H9 (cell line): ENCODE measurements around the gene OPN4. TPM values are rescaled to one million over a fixed set of nuclear protein-coding genes. Genes with fewer than 3 reads are reported as not detected.

ENCODE experiments used
- DNase-seq: peaks from one replicate; pipeline ENCODE4 v3.0.0-alpha.2; 2017
- H2AFZ ChIP-seq: one replicate; pipeline ENCODE4 v1.6.1; 2013; ENCODE audit warnings: mild to moderate bottlenecking, low read length, control low read depth, moderate library complexity
- H2AK5ac ChIP-seq: 2 replicates; pipeline ENCODE4 v1.6.1; 2013; ENCODE audit warnings: low read length, control low read depth, mixed read lengths; ENCODE audit not compliant: insufficient read length
- H2BK120ac ChIP-seq: one replicate; pipeline ENCODE4 v1.6.1; 2013; ENCODE audit warnings: low read depth, mild to moderate bottlenecking, low read length, control low read depth, inconsistent platforms; ENCODE audit not compliant: poor library complexity, severe bottlenecking
- H2BK12ac ChIP-seq: 2 replicates; pipeline ENCODE4 v1.6.1; 2013; ENCODE audit warnings: low read length, control low read depth, mixed read lengths, low read depth; ENCODE audit not compliant: insufficient read length
- H2BK15ac ChIP-seq: 2 replicates; pipeline ENCODE4 v1.6.1; 2013; ENCODE audit warnings: low read depth, low read length, control low read depth
- H2BK20ac ChIP-seq: one replicate; pipeline ENCODE4 v1.6.1; 2013; ENCODE audit warnings: low read depth, mild to moderate bottlenecking, low read length, control low read depth, inconsistent platforms; ENCODE audit not compliant: poor library complexity, severe bottlenecking
- H2BK5ac ChIP-seq: 2 replicates; pipeline ENCODE4 v1.6.1; 2013; ENCODE audit warnings: low read length, control low read depth, mixed read lengths; ENCODE audit not compliant: insufficient read length
- H3K14ac ChIP-seq: 2 replicates; pipeline ENCODE4 v1.6.1; 2013; ENCODE audit warnings: low read length, control low read depth; ENCODE audit not compliant: insufficient read depth
- H3K18ac ChIP-seq: 2 replicates; pipeline ENCODE4 v1.6.1; 2013; ENCODE audit warnings: low read depth, mild to moderate bottlenecking, mixed read lengths, low read length, control low read depth; ENCODE audit not compliant: insufficient read length
- H3K23ac ChIP-seq: 2 replicates; pipeline ENCODE4 v1.6.1; 2013; ENCODE audit warnings: low read length, control low read depth, mixed read lengths, low read depth; ENCODE audit not compliant: insufficient read length
- H3K23me2 ChIP-seq: 2 replicates; pipeline ENCODE4 v1.6.1; 2013; ENCODE audit warnings: low read depth, mild to moderate bottlenecking, mixed read lengths, low read length, control low read depth; ENCODE audit not compliant: insufficient read length, poor library complexity, severe bottlenecking
- H3K27ac ChIP-seq: 2 replicates; pipeline ENCODE4 v1.5.1; 2013; ENCODE audit warnings: low read length, control low read depth, mixed read lengths, low read depth; ENCODE audit not compliant: insufficient read length
- H3K27me3 ChIP-seq: 2 replicates; pipeline ENCODE4 v1.6.1; 2013; ENCODE audit warnings: low read length, control low read depth, inconsistent platforms; ENCODE audit not compliant: insufficient read depth
- H3K4ac ChIP-seq: 2 replicates; pipeline ENCODE4 v1.6.1; 2013; ENCODE audit warnings: low read depth, mild to moderate bottlenecking, control low read depth, inconsistent platforms, low read length, moderate library complexity
- H3K4me1 ChIP-seq: 2 replicates; pipeline ENCODE4 v1.6.1; 2013; ENCODE audit warnings: low read length, control low read depth, inconsistent platforms; ENCODE audit not compliant: insufficient read depth
- H3K4me2 ChIP-seq: 2 replicates; pipeline ENCODE4 v1.6.1; 2013; ENCODE audit warnings: low read length, control low read depth, mixed read lengths; ENCODE audit not compliant: insufficient read length, insufficient read depth
- H3K56ac ChIP-seq: 2 replicates; pipeline ENCODE4 v1.6.1; 2013; ENCODE audit warnings: low read depth, mild to moderate bottlenecking, mixed read lengths, low read length, control low read depth; ENCODE audit not compliant: insufficient read length
- H3K79me1 ChIP-seq: 2 replicates; pipeline ENCODE4 v1.6.1; 2013; ENCODE audit warnings: low read depth, mild to moderate bottlenecking, moderate library complexity, low read length, control low read depth, inconsistent platforms; ENCODE audit not compliant: insufficient read depth, poor library complexity, severe bottlenecking
- H3K79me2 ChIP-seq: 2 replicates; pipeline ENCODE4 v1.6.1; 2013; ENCODE audit warnings: low read length, control low read depth, inconsistent platforms; ENCODE audit not compliant: insufficient read depth
- H3K9ac ChIP-seq: 2 replicates; pipeline ENCODE4 v1.6.1; 2013; ENCODE audit warnings: low read length, control low read depth, mixed read lengths; ENCODE audit not compliant: insufficient read length; ENCODE audit errors: extremely low read depth
- H3K9me3 ChIP-seq: one replicate; pipeline ENCODE4 v1.6.1; 2013; ENCODE audit warnings: low read depth, low read length, inconsistent platforms; ENCODE audit not compliant: control insufficient read depth
- H3T11ph ChIP-seq: one replicate; pipeline ENCODE4 v1.6.1; 2013; ENCODE audit warnings: mild to moderate bottlenecking, low read length, control low read depth, inconsistent platforms
- H4K20me1 ChIP-seq: one replicate; pipeline ENCODE4 v1.6.1; 2013; ENCODE audit not compliant: control insufficient read depth, insufficient read length, insufficient read depth
- H4K5ac ChIP-seq: 2 replicates; pipeline ENCODE4 v1.6.1; 2013; ENCODE audit warnings: low read depth, mild to moderate bottlenecking, mixed read lengths, low read length, control low read depth; ENCODE audit not compliant: insufficient read length
- H4K8ac ChIP-seq: replicated peaks from 2 replicates; pipeline ENCODE4 v1.6.1; 2013; ENCODE audit warnings: low read length, control low read depth, mixed read lengths, low read depth; ENCODE audit not compliant: insufficient read length
- H4K91ac ChIP-seq: 2 replicates; pipeline ENCODE4 v1.6.1; 2013; ENCODE audit warnings: low read depth, mild to moderate bottlenecking, moderate library complexity, mixed read lengths, low read length, control low read depth; ENCODE audit not compliant: insufficient read length
- H3K27ac Mint-ChIP-seq, 3 experiments: 2 replicates in 2 of 3; 3 replicates in 1 of 3; pipeline ENCODE4 v1.8.0; 2020 to 2021; ENCODE audit warnings: mixed read lengths in 3 of 3, mild to moderate bottlenecking in 1 of 3, moderate library complexity in 1 of 3
- H3K27me3 Mint-ChIP-seq: 2 replicates; pipeline ENCODE4 v1.8.0; 2021; ENCODE audit warnings: low read depth, mild to moderate bottlenecking, moderate library complexity, mixed read lengths
- H3K36me3 Mint-ChIP-seq, 3 experiments: 2 replicates in 2 of 3; 3 replicates in 1 of 3; pipeline ENCODE4 v1.8.0; 2020 to 2021; ENCODE audit warnings: low read depth in 3 of 3, mixed read lengths in 3 of 3; ENCODE audit not compliant: insufficient read depth in 1 of 3
- H3K4me1 Mint-ChIP-seq, 2 experiments: 2 replicates each; pipeline ENCODE4 v1.8.0; 2020; ENCODE audit warnings: mixed read lengths in 2 of 2
- H3K4me3 Mint-ChIP-seq, 2 experiments: 2 replicates in 1 of 2; 3 replicates in 1 of 2; pipeline ENCODE4 v1.8.0; 2020 to 2021; ENCODE audit warnings: mild to moderate bottlenecking in 2 of 2, mixed read lengths in 2 of 2, moderate library complexity in 1 of 2
- H3K9me3 Mint-ChIP-seq, 2 experiments: 2 replicates in 1 of 2; 3 replicates in 1 of 2; pipeline ENCODE4 v1.8.0; 2020; ENCODE audit warnings: mild to moderate bottlenecking in 2 of 2, mixed read lengths in 2 of 2, moderate library complexity in 1 of 2
- CTCF ChIP-seq: fragments of 200-600 bp; sonication (generic); conservative IDR thresholded peaks from 3 replicates; pipeline ENCODE4 v1.8.0; 2021; ENCODE audit warnings: antibody characterized with exemption, mild to moderate bottlenecking
- WGBS: extraction: QIAGEN DNeasy Blood & Tissue Kit; methylation state at CpG from one replicate; pipeline ENCODE4 v1.1.7; 2013; ENCODE audit warnings: missing lambda C conversion rate, low lambda C conversion rate, mixed read lengths; ENCODE audit not compliant: insufficient read length; ENCODE audit errors: extremely low coverage; 5-methylcytosine and 5-hydroxymethylcytosine counted together
- total RNA-seq: library from RNA; stranded (reverse); gene quantifications from 2 replicates; pipeline ENCODE4 v1.2.1, GENCODE V29; 2021

The OPN4 gene
- total RNA-seq, 1 experiment from 2014 or later, result not detected

- Histone ChIP-seq H3T11ph (no peak overlapping the region), H2AFZ (no peak overlapping the region), H4K20me1 (no peaks in the 10 kb centered on the region), H3K56ac (no peak overlapping the region), H4K8ac (no peak overlapping the region), H3K23ac (no peak overlapping the region), H2BK120ac (no peak overlapping the region), H2BK20ac (no peak overlapping the region), H2BK12ac (no peak overlapping the region), H2BK15ac (no peak overlapping the region), H3K27me3 (no peaks in the 10 kb centered on the region), H3K9me3 (no peaks in the 10 kb centered on the region), H4K5ac (no peak overlapping the region), H3K18ac (no peak overlapping the region), H3K4me2 (no peak overlapping the region), H3K79me2 (no peaks in the 10 kb centered on the region), H2BK5ac (no peak overlapping the region), H4K91ac (no peak overlapping the region), H3K4me1 (no peaks in the 10 kb centered on the region), H3K27ac (no peak overlapping the region), H3K23me2 (no peaks in the 10 kb centered on the region), H2AK5ac (no peak overlapping the region), H3K79me1 (no peaks in the 10 kb centered on the region), H3K4ac (no peak overlapping the region), H3K14ac (peak overlapping the region; percentile 63; the same call in 1 of the 2 replicates), H3K9ac (no peak overlapping the region)
- no peaks in the 10 kb centered on the region for H3K36me3 Mint-ChIP-seq
- WGBS, result no CpG with 5 or more reads among the region's 14 CpGs
- peak; percentile 31 for DNase-seq
- peak overlapping the region in 1 of 3 experiments; percentile 49; a peak in 2 of 7 replicates for H3K27ac Mint-ChIP-seq
- H3K27me3 Mint-ChIP-seq, result no peaks in the 10 kb centered on the region
- no peak for TF ChIP-seq CTCF
- no peak overlapping the region for H3K4me3 Mint-ChIP-seq
- H3K4me1 Mint-ChIP-seq, result peaks cover 13 to 15% of the 10 kb centered on the region in 2 experiments
- H3K9me3 Mint-ChIP-seq, result no peaks in the 10 kb centered on the region
These were observed 1.8 kb upstream of the OPN4 start for GRCh38 chr10:86652361-86653202.
